ENCODE data around the gene ARRB1. TPM values are rescaled to one million over a fixed set of nuclear protein-coding genes. Genes with fewer than 3 reads are reported as not detected.
"Not testable (repeated sequence)": the region's sequence is repeated elsewhere in the genome, so short reads cannot be mapped to it uniquely, and the experiment has no call there.

ARRB1 gene
- total and polyA plus RNA-seq, 3 donors from 2014 or later: 8.4 to 9.8 (median 8.5) TPM

DNA sequence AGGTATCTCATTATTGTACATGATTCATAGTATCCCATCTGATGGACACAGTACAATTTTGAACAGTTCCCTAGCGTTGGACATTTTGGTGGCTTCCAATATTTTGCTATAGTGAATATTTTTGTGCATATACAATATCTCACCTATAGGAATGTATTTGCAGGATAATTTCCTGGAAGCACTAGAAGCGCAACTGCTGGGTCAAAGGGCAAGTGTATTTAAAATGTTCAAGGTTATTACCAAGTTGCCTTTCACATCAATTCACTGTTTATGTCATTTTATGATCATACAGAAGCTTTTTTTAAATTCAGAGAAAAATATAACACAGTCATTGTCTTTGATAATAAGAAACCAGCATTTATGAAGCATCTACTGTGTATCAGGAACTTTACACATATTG lies 28.8 kb upstream of the ARRB1 start:
- no peaks in the 10 kb centered on the region for H3K9me3 ChIP-seq
- no peaks in the 10 kb centered on the region for H3K4me1 ChIP-seq
- intact Hi-C loops (cut with DNase I; ENCODE audit: low total_unique reads): loop anchor here (10.0 kb wide), 2 partner anchors 45 to 95 kb away; no protein-coding TSS in a partner anchor
- H3K27me3 ChIP-seq: no peaks in the 10 kb centered on the region
- H3K27ac ChIP-seq: no peak overlapping the region
- DNase-seq: no peak
- 92 to 98% methylated on average over 2 of the region's 2 CpGs for WGBS, 2 donors
- no peak overlapping the region for H3K4me3 ChIP-seq
- no peak for TF ChIP-seq POLR2A (IDR thresholded peaks at IDR 0.05)
- TF ChIP-seq, protein P1, sequence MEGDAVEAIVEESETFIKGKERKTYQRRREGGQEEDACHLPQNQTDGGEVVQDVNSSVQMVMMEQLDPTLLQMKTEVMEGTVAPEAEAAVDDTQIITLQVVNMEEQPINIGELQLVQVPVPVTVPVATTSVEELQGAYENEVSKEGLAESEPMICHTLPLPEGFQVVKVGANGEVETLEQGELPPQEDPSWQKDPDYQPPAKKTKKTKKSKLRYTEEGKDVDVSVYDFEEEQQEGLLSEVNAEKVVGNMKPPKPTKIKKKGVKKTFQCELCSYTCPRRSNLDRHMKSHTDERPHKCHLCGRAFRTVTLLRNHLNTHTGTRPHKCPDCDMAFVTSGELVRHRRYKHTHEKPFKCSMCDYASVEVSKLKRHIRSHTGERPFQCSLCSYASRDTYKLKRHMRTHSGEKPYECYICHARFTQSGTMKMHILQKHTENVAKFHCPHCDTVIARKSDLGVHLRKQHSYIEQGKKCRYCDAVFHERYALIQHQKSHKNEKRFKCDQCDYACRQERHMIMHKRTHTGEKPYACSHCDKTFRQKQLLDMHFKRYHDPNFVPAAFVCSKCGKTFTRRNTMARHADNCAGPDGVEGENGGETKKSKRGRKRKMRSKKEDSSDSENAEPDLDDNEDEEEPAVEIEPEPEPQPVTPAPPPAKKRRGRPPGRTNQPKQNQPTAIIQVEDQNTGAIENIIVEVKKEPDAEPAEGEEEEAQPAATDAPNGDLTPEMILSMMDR (IDR thresholded peaks at IDR 0.05): no peak
- no peaks in the 10 kb centered on the region for H3K36me3 ChIP-seq (ENCODE audit: low read depth, missing control alignments)

DNA sequence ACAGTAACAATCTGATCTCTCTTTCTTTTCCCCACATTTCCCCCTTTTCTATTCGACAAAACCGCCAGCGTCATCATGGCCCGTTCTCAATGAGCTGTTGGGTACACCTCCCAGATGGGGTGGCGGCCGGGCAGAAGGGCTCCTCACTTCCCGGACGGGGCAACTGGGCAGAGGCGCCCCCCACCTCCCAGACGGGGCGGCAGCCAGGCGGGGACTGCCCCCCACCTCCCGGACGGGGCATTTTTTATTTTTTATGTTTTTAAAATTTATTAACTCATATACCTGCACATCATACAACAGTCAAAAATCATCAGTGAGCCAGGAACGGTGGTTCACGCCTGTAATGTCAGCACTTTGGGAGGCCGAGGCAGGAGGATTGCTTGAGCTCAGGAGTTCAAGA lies 27.3 kb upstream of the ARRB1 start:
- H3K27me3 ChIP-seq; H3K9me3 ChIP-seq; H3K4me3 ChIP-seq; H3K27ac ChIP-seq; H3K4me1 ChIP-seq; DNase-seq; H3K36me3 ChIP-seq (ENCODE audit: low read depth, missing control alignments); intact Hi-C loops (cut with DNase I; ENCODE audit: low total_unique reads): not testable (repeated sequence)
- 86 to 95% methylated on average over 17 of the region's 17 CpGs for WGBS, 2 donors

DNA sequence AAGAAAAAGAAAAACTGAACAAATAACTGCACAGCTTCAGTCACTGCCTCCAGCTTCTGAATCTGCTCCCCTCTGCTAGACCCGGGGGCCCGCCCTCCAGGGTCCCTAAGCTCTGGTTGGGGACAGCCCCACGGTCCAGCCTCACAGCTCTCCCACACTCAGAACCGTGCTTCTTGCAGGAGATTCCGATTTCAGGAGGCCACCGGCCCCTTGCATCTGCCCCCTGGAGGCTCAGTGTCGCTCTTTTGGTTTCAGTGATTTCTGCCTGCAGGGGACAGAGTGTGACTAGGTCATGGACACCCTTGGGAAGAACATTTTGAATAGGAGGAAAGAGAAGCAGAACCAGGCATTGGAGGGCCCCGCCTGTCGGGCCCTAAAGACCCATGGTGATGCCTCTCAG lies 24.7 kb upstream of the ARRB1 start:
- no peak overlapping the region for H3K4me3 ChIP-seq
- WGBS, 2 donors: 79 to 84% methylated on average over 8 to 9 of the region's 9 CpGs
- no peaks in the 10 kb centered on the region for H3K36me3 ChIP-seq (ENCODE audit: low read depth, missing control alignments)
- intact Hi-C loops (cut with DNase I; ENCODE audit: low total_unique reads): no loop called here
- no peak for TF ChIP-seq POLR2A (IDR thresholded peaks at IDR 0.05)
- TF ChIP-seq, protein P1 (IDR thresholded peaks at IDR 0.05): no peak
- no peak for DNase-seq
- no peaks in the 10 kb centered on the region for H3K27me3 ChIP-seq
- no peaks in the 10 kb centered on the region for H3K4me1 ChIP-seq
- H3K27ac ChIP-seq: no peak overlapping the region
- no peaks in the 10 kb centered on the region for H3K9me3 ChIP-seq

DNA sequence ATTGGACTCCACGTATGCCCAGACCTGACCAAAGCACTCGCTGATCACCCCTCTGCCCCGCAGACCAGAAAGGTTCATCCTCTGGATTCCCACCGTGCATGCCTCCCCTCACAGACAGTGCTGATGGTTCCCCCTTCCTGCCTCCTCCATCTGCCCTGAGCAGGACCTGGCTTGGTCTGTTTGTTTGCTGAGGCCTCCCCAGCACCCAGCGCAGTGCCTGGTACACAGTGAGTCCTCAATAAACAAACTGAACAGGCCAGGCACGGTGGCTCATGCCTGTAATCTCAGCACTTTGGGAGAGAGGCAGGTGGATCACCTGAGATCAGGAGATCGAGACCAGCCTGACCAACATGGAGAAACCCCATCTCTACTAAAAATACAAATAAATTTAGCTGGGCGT lies 24.2 kb upstream of the ARRB1 start:
- Histone ChIP-seq H3K4me3 (no peak overlapping the region), H3K27me3 (no peaks in the 10 kb centered on the region), H3K4me1 (no peaks in the 10 kb centered on the region), H3K36me3 (ENCODE audit: low read depth, missing control alignments) (no peaks in the 10 kb centered on the region), H3K27ac (no peak overlapping the region), H3K9me3 (no peaks in the 10 kb centered on the region)
- DNase-seq: no peak
- intact Hi-C loops (cut with DNase I; ENCODE audit: low total_unique reads): no loop called here
- 95% methylated on average over 8 of the region's 8 CpGs for WGBS, 2 donors
- TF ChIP-seq, protein P1 (IDR thresholded peaks at IDR 0.05): no peak
- no peak for TF ChIP-seq POLR2A (IDR thresholded peaks at IDR 0.05)

DNA sequence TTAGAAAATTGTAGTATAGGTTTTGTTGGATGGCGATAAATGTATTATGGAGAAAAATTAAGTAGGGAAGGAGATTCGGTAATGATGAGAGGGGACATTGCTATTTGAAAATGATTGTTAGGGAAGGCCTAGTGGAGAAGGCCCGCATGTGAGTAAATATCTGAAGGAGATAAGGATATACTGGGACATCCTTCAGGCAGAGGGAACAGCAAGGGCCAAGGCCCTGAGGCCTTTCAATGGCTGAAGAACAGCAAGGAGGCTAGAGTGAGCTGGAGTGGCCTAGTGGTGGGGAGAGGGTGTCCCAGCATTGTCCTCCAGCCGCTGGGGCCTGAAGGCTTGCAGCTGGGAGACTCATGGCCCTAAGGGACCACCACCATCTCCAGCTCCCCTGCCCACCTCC lies 23.2 kb upstream of the ARRB1 start:
- Histone ChIP-seq H3K4me3 (no peak overlapping the region), H3K27ac (no peak overlapping the region), H3K36me3 (ENCODE audit: low read depth, missing control alignments) (no peaks in the 10 kb centered on the region), H3K9me3 (no peaks in the 10 kb centered on the region), H3K27me3 (no peaks in the 10 kb centered on the region), H3K4me1 (no peaks in the 10 kb centered on the region)
- no peak for TF ChIP-seq POLR2A (IDR thresholded peaks at IDR 0.05)
- TF ChIP-seq, protein P1 (IDR thresholded peaks at IDR 0.05): no peak
- DNase-seq: no peak
- intact Hi-C loops (cut with DNase I; ENCODE audit: low total_unique reads): no loop called here
- 87 to 89% methylated on average over 4 of the region's 4 CpGs for WGBS, 2 donors
